ENCODE results near the gene DBP. TPM values are rescaled to one million over a fixed set of nuclear protein-coding genes. Genes with fewer than 3 reads are reported as not detected.

The DBP gene
- total and polyA plus RNA-seq, 4 donors: 6.8 to 16.8 (median 9.8) TPM

- H3K9ac ChIP-seq (ENCODE audit: insufficient read depth in 1 of 2, low read length in 2 of 2): no peak overlapping the region
- H3K27me3 ChIP-seq (ENCODE audit: control insufficient read depth in 3 of 3, insufficient read depth in 3 of 3, low read length in 2 of 3): no peaks in the 10 kb centered on the region
- no peaks in the 10 kb centered on the region for H3K36me3 ChIP-seq (ENCODE audit: control insufficient read depth in 4 of 4, insufficient read depth in 4 of 4, low read length in 4 of 4)
- H3K27ac ChIP-seq (ENCODE audit: low read depth in 1 of 2, low read length in 1 of 2): no peak overlapping the region
- no peak for ATAC-seq (ENCODE audit: insufficient read depth, low FRiP score)
- peaks cover 0 to 7% (median 0%) of the 10 kb centered on the region in 5 donors for H3K4me1 ChIP-seq (ENCODE audit: control insufficient read depth in 5 of 5, insufficient read depth in 5 of 5, low read length in 5 of 5)
- DNase-seq: no peak
- 91 to 95% methylated on average over 48 to 50 of the region's 50 CpGs for WGBS, 2 donors
- TF ChIP-seq CTCF (IDR thresholded peaks at IDR 0.05; ENCODE audit: control extremely low read depth, extremely low read depth): no peak
- H3K4me3 ChIP-seq: no peak overlapping the region
- H3K9me3 ChIP-seq (ENCODE audit: control insufficient read depth in 4 of 4, insufficient read depth in 3 of 4, low read length in 3 of 4): no peaks in the 10 kb centered on the region
These were observed 24.5 kb upstream of the DBP start for GRCh38 chr19:48661711-48662090.

- peak; percentile 84 for ATAC-seq (ENCODE audit: insufficient read depth, low FRiP score)
- H3K36me3 ChIP-seq (ENCODE audit: control insufficient read depth in 4 of 4, insufficient read depth in 4 of 4, low read length in 4 of 4): no peaks in the 10 kb centered on the region
- 53 to 54% methylated on average over 35 of the region's 35 CpGs for WGBS, 2 donors
- no peaks in the 10 kb centered on the region for H3K9me3 ChIP-seq (ENCODE audit: control insufficient read depth in 4 of 4, insufficient read depth in 3 of 4, low read length in 3 of 4)
- TF ChIP-seq CTCF (IDR thresholded peaks at IDR 0.05; ENCODE audit: control extremely low read depth, extremely low read depth): no peak
- H3K4me1 ChIP-seq (ENCODE audit: control insufficient read depth in 5 of 5, insufficient read depth in 5 of 5, low read length in 5 of 5): peaks cover 0 to 7% (median 0%) of the 10 kb centered on the region in 5 donors
- peak; percentile 76 to 85 (median 83) for DNase-seq
- peak overlapping the region in 1 of 2 donors; percentile 77 for H3K27ac ChIP-seq (ENCODE audit: low read depth in 1 of 2, low read length in 1 of 2)
- H3K9ac ChIP-seq (ENCODE audit: insufficient read depth in 1 of 2, low read length in 2 of 2): no peak overlapping the region
- no peak overlapping the region for H3K4me3 ChIP-seq
- H3K27me3 ChIP-seq (ENCODE audit: control insufficient read depth in 3 of 3, insufficient read depth in 3 of 3, low read length in 2 of 3): no peaks in the 10 kb centered on the region
These were observed 23.9 kb upstream of the DBP start for GRCh38 chr19:48660852-48661710.

- H3K36me3 ChIP-seq (ENCODE audit: control insufficient read depth in 4 of 4, insufficient read depth in 4 of 4, low read length in 4 of 4): no peaks in the 10 kb centered on the region
- 71 to 79% methylated on average over 5 of the region's 5 CpGs for WGBS, 2 donors
- DNase-seq: peak in 1 of 3 donors; percentile 11
- H3K27me3 ChIP-seq (ENCODE audit: control insufficient read depth in 3 of 3, insufficient read depth in 3 of 3, low read length in 2 of 3): no peaks in the 10 kb centered on the region
- H3K9me3 ChIP-seq (ENCODE audit: control insufficient read depth in 4 of 4, insufficient read depth in 3 of 4, low read length in 3 of 4): no peaks in the 10 kb centered on the region
- no peak overlapping the region for H3K4me3 ChIP-seq
- no peak for TF ChIP-seq CTCF (IDR thresholded peaks at IDR 0.05; ENCODE audit: control extremely low read depth, extremely low read depth)
- ATAC-seq (ENCODE audit: insufficient read depth, low FRiP score): no peak
- peaks cover 0 to 7% (median 0%) of the 10 kb centered on the region in 5 donors for H3K4me1 ChIP-seq (ENCODE audit: control insufficient read depth in 5 of 5, insufficient read depth in 5 of 5, low read length in 5 of 5)
- H3K9ac ChIP-seq (ENCODE audit: insufficient read depth in 1 of 2, low read length in 2 of 2): no peak overlapping the region
- no peak overlapping the region for H3K27ac ChIP-seq (ENCODE audit: low read depth in 1 of 2, low read length in 1 of 2)
These were observed 22.6 kb upstream of the DBP start for GRCh38 chr19:48659768-48660167.
